ENCODE measurements around the gene NXPH2.

Gene NXPH2

DNA sequence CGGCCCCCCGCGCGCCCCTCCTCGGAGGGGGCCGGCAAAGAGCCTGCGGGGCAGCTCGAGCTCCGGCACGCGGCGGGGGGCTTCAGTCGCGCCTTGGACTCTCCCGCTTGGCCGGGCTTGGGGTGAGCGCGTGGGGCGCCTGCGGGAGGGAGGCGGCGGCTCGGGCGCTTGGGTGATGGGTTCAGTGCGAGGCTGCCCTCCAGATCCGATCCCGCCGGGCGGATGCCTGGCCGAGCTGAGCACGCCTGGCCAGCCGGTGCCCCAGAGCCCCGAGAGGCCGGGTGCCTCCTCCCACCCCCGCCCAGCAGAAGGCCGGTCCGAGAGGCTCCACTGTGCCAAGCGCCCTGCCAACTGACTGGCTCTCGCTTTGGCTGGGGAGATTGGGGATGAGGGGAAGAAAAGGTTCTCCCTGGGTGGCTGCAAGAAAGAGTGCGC lies 273 bp upstream of the NXPH2 start:
- H3K4me3 ChIP-seq (ENCODE audit: low read length), result no peak overlapping the region
- peaks cover 12% of the 10 kb centered on the region for H3K27me3 ChIP-seq (ENCODE audit: control insufficient read depth, insufficient read depth, low read length)
- no peaks in the 10 kb centered on the region for H3K36me3 ChIP-seq (ENCODE audit: control insufficient read depth, insufficient read depth, low read length)
- no peak overlapping the region for H3K27ac ChIP-seq (ENCODE audit: low read depth, low read length)
- no peak overlapping the region for H3K9ac ChIP-seq (ENCODE audit: low read length)
- H3K4me1 ChIP-seq (ENCODE audit: control insufficient read depth, insufficient read depth, low read length), result no peaks in the 10 kb centered on the region

GRCh38 chr2:138779406-138779780 lies 797 bp downstream of the NXPH2 start:
- peak overlapping the region; percentile 49 for H3K4me3 ChIP-seq (ENCODE audit: low read length)
- H3K27ac ChIP-seq (ENCODE audit: low read depth, low read length), result no peak overlapping the region
- no peaks in the 10 kb centered on the region for H3K36me3 ChIP-seq (ENCODE audit: control insufficient read depth, insufficient read depth, low read length)
- H3K9ac ChIP-seq (ENCODE audit: low read length), result no peak overlapping the region
- H3K4me1 ChIP-seq (ENCODE audit: control insufficient read depth, insufficient read depth, low read length), result no peaks in the 10 kb centered on the region
- peaks cover 12% of the 10 kb centered on the region for H3K27me3 ChIP-seq (ENCODE audit: control insufficient read depth, insufficient read depth, low read length)

DNA sequence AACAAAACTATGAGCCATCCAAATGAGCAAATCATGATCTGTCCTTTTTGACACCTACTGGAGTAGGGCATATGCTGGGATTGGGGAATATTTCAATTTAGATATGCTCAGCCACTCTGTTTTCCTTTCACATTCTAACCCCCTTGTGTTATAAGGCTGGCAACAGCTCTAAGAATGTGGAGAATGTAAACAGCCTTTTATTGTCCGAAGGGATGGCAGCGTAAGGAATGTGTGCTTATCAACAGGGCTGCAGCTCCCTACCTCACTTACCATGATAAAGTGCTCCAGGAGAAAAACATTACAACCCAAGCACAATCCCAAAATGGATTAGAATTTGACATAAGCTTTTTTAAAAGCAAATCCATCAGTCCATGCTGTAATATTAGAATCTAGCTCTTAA lies 2.2 kb downstream of the NXPH2 start:
- no peaks in the 10 kb centered on the region for H3K4me1 ChIP-seq (ENCODE audit: control insufficient read depth, insufficient read depth, low read length)

GRCh38 chr2:138775736-138776135 lies 4.5 kb downstream of the NXPH2 start:
- Histone ChIP-seq H3K36me3 (ENCODE audit: control insufficient read depth, insufficient read depth, low read length) (no peaks in the 10 kb centered on the region), H3K27me3 (ENCODE audit: control insufficient read depth, insufficient read depth, low read length) (peaks cover 9% of the 10 kb centered on the region), H3K9ac (ENCODE audit: low read length) (no peak overlapping the region), H3K4me1 (ENCODE audit: control insufficient read depth, insufficient read depth, low read length) (no peaks in the 10 kb centered on the region), H3K27ac (ENCODE audit: low read depth, low read length) (no peak overlapping the region), H3K4me3 (ENCODE audit: low read length) (no peak overlapping the region)

More for the DNA sequence above, 2.2 kb downstream of the NXPH2 start:
- Histone ChIP-seq H3K27ac (ENCODE audit: low read depth, low read length) (no peak overlapping the region), H3K36me3 (ENCODE audit: control insufficient read depth, insufficient read depth, low read length) (no peaks in the 10 kb centered on the region), H3K4me3 (ENCODE audit: low read length) (no peak overlapping the region), H3K27me3 (ENCODE audit: control insufficient read depth, insufficient read depth, low read length) (peaks cover 12% of the 10 kb centered on the region), H3K9ac (ENCODE audit: low read length) (no peak overlapping the region)

DNA sequence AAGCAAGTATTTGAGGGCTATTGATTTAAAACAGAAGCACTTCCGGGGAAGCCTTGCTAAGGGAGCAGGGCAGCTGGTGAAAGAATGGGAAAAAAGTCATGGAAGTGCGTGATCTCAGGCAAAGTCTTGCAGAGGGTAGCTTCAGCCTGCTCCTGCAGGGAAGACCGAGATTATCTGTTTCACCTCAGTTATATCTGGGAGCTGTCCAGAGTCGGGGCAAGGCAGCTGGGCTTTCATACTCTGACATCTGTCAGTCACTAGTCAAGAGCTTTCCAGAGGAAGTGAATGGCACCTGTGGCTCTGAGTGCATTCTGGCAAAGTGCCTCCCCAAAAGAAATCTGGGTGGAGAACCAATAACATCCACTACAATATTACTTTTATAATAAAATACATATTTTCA lies 8.7 kb downstream of the NXPH2 start:
- Histone ChIP-seq H3K27ac (ENCODE audit: low read depth, low read length) (no peak overlapping the region), H3K4me3 (ENCODE audit: low read length) (no peak overlapping the region), H3K4me1 (ENCODE audit: control insufficient read depth, insufficient read depth, low read length) (no peaks in the 10 kb centered on the region), H3K36me3 (ENCODE audit: control insufficient read depth, insufficient read depth, low read length) (no peaks in the 10 kb centered on the region), H3K27me3 (ENCODE audit: control insufficient read depth, insufficient read depth, low read length) (no peaks in the 10 kb centered on the region), H3K9ac (ENCODE audit: low read length) (no peak overlapping the region)

- Histone ChIP-seq H3K4me3 (ENCODE audit: low read length) (no peak overlapping the region), H3K9ac (ENCODE audit: low read length) (no peak overlapping the region), H3K36me3 (ENCODE audit: control insufficient read depth, insufficient read depth, low read length) (no peaks in the 10 kb centered on the region), H3K4me1 (ENCODE audit: control insufficient read depth, insufficient read depth, low read length) (no peaks in the 10 kb centered on the region), H3K27ac (ENCODE audit: low read depth, low read length) (no peak overlapping the region), H3K27me3 (ENCODE audit: control insufficient read depth, insufficient read depth, low read length) (no peaks in the 10 kb centered on the region)
Observed at GRCh38 chr2:138767101-138767500, 13.1 kb downstream of the NXPH2 start.

GRCh38 chr2:138766464-138766863 lies 13.7 kb downstream of the NXPH2 start:
- Histone ChIP-seq H3K27me3 (ENCODE audit: control insufficient read depth, insufficient read depth, low read length) (no peaks in the 10 kb centered on the region), H3K9ac (ENCODE audit: low read length) (no peak overlapping the region), H3K4me1 (ENCODE audit: control insufficient read depth, insufficient read depth, low read length) (no peaks in the 10 kb centered on the region), H3K36me3 (ENCODE audit: control insufficient read depth, insufficient read depth, low read length) (no peaks in the 10 kb centered on the region), H3K4me3 (ENCODE audit: low read length) (no peak overlapping the region), H3K27ac (ENCODE audit: low read depth, low read length) (no peak overlapping the region)

GRCh38 chr2:138763971-138764370 lies 16.2 kb downstream of the NXPH2 start:
- H3K36me3 ChIP-seq (ENCODE audit: control insufficient read depth, insufficient read depth, low read length), result no peaks in the 10 kb centered on the region
- H3K4me3 ChIP-seq (ENCODE audit: low read length), result no peak overlapping the region
- no peak overlapping the region for H3K9ac ChIP-seq (ENCODE audit: low read length)
- no peak overlapping the region for H3K27ac ChIP-seq (ENCODE audit: low read depth, low read length)
- no peaks in the 10 kb centered on the region for H3K4me1 ChIP-seq (ENCODE audit: control insufficient read depth, insufficient read depth, low read length)
- H3K27me3 ChIP-seq (ENCODE audit: control insufficient read depth, insufficient read depth, low read length), result no peaks in the 10 kb centered on the region

DNA sequence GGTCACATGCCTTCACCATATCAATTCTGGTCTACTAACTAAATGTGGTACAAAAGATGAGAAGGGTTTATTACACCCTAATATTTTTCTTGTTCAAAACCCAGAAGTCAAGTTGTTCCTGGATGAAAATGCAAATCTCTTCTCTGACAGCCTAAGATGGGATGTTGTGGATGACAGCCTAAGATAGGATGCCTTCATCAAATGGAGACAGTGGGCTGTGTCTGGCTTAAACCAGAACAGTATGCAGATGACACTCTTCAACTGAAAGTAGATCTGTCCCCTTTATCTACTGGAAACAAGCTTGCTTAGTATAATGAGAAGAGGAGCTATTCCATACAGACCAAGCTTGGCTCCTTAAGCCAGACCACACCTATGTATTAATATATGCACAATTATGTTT lies 17.7 kb downstream of the NXPH2 start:
- no peak overlapping the region for H3K4me3 ChIP-seq (ENCODE audit: low read length)
- no peak overlapping the region for H3K27ac ChIP-seq (ENCODE audit: low read depth, low read length)
- no peaks in the 10 kb centered on the region for H3K27me3 ChIP-seq (ENCODE audit: control insufficient read depth, insufficient read depth, low read length)
- H3K4me1 ChIP-seq (ENCODE audit: control insufficient read depth, insufficient read depth, low read length), result no peaks in the 10 kb centered on the region
- no peak overlapping the region for H3K9ac ChIP-seq (ENCODE audit: low read length)
- H3K36me3 ChIP-seq (ENCODE audit: control insufficient read depth, insufficient read depth, low read length), result no peaks in the 10 kb centered on the region

GRCh38 chr2:138760676-138761075 lies 19.5 kb downstream of the NXPH2 start:
- no peaks in the 10 kb centered on the region for H3K36me3 ChIP-seq (ENCODE audit: control insufficient read depth, insufficient read depth, low read length)
- H3K9ac ChIP-seq (ENCODE audit: low read length), result no peak overlapping the region
- H3K4me3 ChIP-seq (ENCODE audit: low read length), result no peak overlapping the region
- H3K27me3 ChIP-seq (ENCODE audit: control insufficient read depth, insufficient read depth, low read length), result no peaks in the 10 kb centered on the region
- H3K27ac ChIP-seq (ENCODE audit: low read depth, low read length), result no peak overlapping the region
- H3K4me1 ChIP-seq (ENCODE audit: control insufficient read depth, insufficient read depth, low read length), result no peaks in the 10 kb centered on the region

DNA sequence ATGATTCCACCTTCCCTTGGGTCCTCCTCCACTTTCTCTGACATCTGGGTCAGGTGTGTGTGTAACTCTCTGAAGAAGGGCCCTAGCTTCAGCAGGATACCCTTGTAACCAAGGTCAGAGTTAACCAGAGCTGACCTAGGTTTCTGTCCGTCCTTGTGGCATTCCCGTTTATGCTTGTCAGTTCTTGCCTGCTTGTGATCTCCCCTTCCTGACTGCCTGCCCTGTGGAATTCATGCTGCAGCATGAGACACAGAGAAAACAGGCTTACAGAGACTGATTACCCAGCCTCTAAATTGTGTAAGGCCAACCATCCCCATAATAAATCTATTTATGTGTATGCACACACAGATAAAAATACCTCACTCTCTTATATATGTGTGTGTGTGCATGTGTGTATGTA lies 22.8 kb downstream of the NXPH2 start:
- H3K9ac ChIP-seq (ENCODE audit: low read length), result no peak overlapping the region
- H3K36me3 ChIP-seq (ENCODE audit: control insufficient read depth, insufficient read depth, low read length), result no peaks in the 10 kb centered on the region
- H3K4me3 ChIP-seq (ENCODE audit: low read length), result no peak overlapping the region
- H3K4me1 ChIP-seq (ENCODE audit: control insufficient read depth, insufficient read depth, low read length), result no peaks in the 10 kb centered on the region
- H3K27me3 ChIP-seq (ENCODE audit: control insufficient read depth, insufficient read depth, low read length), result no peaks in the 10 kb centered on the region
- H3K27ac ChIP-seq (ENCODE audit: low read depth, low read length), result no peak overlapping the region

DNA sequence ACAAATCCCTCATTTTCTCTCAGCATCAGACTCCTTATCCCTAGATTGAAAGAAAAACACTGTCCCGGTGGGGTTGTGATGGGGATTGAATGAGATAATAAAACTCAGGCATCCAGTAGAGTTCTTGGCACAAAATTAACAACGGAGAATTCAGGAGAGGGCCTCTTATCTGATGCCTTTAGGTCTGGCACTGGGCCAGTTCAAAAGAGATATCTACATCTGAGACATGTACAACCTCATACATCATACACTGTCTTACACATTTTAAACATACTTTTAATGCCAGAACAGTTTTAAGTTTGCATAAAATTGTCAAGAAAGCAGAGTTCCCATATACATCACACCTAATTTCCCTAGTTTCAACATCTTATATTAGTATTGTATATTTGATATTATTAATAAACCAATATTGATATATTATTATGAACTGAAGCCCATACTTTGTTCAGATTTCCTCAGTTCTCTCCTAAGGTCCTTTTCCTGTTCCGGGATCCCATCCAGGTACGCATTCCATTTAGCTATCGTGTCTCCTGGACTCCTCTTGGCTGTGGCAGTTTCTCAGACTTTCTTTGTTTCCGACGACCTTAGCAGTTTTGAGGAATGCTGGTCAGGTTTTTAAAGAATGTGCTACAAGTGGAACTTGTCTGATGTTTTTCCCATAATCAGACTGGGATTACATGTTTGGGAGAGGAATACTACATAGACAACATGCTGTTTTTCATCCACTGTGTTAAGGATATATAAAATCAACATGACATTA lies 27.8 kb downstream of the NXPH2 start:
- Histone ChIP-seq H3K27ac (ENCODE audit: low read depth, low read length) (no peak overlapping the region), H3K9ac (ENCODE audit: low read length) (no peak overlapping the region), H3K4me1 (ENCODE audit: control insufficient read depth, insufficient read depth, low read length) (no peaks in the 10 kb centered on the region), H3K27me3 (ENCODE audit: control insufficient read depth, insufficient read depth, low read length) (no peaks in the 10 kb centered on the region), H3K4me3 (ENCODE audit: low read length) (no peak overlapping the region), H3K36me3 (ENCODE audit: control insufficient read depth, insufficient read depth, low read length) (no peaks in the 10 kb centered on the region)

- no peak overlapping the region for H3K9ac ChIP-seq (ENCODE audit: low read length)
- no peak overlapping the region for H3K27ac ChIP-seq (ENCODE audit: low read depth, low read length)
- no peaks in the 10 kb centered on the region for H3K27me3 ChIP-seq (ENCODE audit: control insufficient read depth, insufficient read depth, low read length)
- H3K4me1 ChIP-seq (ENCODE audit: control insufficient read depth, insufficient read depth, low read length), result no peaks in the 10 kb centered on the region
- no peaks in the 10 kb centered on the region for H3K36me3 ChIP-seq (ENCODE audit: control insufficient read depth, insufficient read depth, low read length)
- no peak overlapping the region for H3K4me3 ChIP-seq (ENCODE audit: low read length)
Observed at GRCh38 chr2:138744713-138745112, 35.5 kb downstream of the NXPH2 start.
